Erythroblast (primary cell): ENCODE results near the gene TACC3.

ENCODE experiments used
- DNase-seq, 2 experiments: peaks; one replicate each; lab custom pipeline; 2025; lab: John Stamatoyannopoulos, UW
- GATA1 ChIP-seq: IDR thresholded peaks from 2 replicates; pipeline ENCODE4 v1.6.1; 2011; ENCODE audit warnings: low read depth, mild to moderate bottlenecking, control low read depth, low read length, moderate library complexity
- POLR2A ChIP-seq: IDR thresholded peaks from 2 replicates; pipeline ENCODE4 v1.6.1; 2011; ENCODE audit warnings: mild to moderate bottlenecking, low read length

Gene TACC3

DNA sequence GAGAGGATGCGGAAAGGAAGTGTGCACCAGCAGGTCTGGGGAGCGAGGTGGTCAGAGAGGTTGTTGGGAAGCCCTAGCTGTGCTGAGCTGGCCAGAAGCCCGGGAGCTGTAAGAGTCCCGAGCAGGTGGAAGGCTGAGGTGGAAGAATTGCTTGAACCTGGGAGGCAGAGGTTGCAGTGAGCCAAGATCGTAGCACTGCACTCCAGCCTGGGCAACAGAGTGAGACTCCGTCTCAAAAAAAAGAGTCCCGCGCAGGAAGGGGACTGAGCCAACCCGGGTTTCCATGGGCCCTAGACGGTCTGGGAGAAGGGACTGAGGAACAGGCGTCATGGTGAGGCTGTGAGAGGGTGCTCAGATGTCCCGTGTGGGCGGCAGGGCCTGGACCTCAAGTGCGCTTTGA lies 59.1 kb downstream of the TACC3 start:
- TF ChIP-seq POLR2A (no peak), GATA1 (no peak)
- no peak for DNase-seq

DNA sequence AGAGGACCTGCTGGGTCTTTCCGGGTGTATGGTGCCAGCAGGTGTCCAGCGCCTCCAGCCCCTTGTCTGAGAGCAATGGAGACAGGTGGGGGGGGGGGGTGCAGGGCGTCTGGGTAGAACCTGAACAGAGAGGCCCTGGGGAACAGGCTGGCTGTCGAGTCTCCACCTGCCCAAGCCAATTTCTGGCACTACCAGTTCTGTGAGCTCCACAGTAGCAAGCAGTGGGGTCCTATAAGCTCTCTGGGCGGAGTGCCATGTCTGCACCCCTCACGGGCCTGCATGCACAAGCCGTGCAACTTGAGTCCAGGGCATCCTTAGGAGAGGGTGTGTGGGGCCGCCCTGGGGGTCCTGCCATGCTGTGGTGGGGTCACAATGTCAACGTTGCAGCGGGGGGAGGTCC lies 61.7 kb downstream of the TACC3 start:
- no peak for DNase-seq
- TF ChIP-seq POLR2A (no peak), GATA1 (no peak)

DNA sequence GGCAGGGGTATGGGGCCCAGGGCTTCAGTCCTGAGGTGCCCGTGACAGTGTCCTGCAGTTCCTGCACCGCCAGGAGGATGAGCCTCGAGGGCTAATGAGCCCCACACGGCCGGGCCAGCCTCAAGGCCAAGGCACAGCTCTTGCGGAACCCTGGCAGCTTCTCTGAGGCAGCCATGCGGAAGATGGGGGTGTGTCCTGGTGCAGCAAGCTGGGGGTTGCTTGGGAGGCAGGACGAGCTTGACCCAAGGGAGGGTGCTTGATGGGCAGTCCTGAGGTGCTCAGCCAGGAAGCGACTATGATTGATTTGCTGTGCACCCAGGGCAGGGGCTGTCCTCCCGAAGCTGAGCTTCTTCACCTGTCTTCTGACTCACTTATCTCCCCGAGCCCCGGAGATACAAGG lies 62.6 kb downstream of the TACC3 start:
- TF ChIP-seq POLR2A (no peak), GATA1 (no peak)
- no peak for DNase-seq

DNA sequence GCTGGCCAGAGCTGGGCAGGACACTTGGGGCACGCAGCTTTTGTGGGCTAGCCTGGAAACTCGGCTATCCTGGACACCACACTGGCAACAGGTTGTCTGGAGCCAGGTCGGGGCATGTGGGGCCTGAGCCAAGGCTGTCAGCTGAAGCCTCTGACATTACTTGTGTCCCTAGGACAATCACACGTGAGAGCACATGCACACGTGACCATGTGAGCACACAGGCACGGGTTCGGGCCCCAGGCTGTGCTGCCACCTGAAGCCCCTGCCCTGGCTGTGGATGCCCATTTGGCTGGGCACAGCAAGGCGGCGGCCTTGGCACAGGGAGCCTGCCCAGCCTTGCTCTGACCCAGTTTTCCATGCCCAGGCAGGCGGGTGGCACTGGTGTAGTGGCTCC lies 63.1 kb downstream of the TACC3 start:
- DNase-seq: no peak
- TF ChIP-seq POLR2A (no peak), GATA1 (no peak)

DNA sequence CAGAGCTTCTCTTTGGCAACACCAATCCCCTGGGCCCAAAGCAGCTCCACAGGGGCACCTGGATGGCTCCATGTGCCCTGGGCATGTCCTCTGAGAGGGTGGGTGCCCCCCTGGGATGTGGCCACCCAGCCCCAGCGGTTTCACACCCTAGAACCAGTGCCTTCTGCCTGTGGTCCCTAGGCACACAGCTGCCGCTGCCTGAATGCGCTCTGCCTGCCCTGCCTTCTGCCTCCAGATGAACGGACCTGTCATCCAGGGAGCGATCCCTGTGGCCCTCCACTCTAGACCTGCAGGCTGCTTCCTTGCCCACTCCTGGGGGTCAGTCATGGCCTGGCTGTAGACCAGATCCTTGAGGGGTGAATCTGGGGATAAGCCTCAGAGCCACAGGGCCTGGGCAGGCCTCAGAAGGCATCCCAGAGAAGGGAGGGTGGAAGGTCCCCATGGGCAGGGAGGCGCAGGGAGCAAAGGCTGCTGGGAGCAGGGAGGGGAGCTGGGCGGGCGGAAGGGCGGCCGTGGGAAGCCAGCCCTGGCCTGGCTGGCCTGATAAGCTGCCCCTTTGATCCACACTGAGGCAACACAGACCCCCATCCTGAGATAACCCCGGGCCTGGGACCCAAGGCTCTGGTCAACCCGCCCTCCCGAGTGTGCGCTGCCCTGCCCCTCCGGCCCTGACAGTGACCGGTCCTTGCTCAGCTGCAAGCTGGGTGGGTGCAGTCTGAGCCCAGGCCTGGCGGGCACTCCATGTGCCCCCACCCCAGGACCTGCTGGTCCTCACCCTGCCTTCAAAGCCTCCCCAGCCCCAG lies 63.7 kb downstream of the TACC3 start:
- no peak for TF ChIP-seq GATA1
- TF ChIP-seq POLR2A: no peak
- peak; percentile 90 to 91 for DNase-seq

DNA sequence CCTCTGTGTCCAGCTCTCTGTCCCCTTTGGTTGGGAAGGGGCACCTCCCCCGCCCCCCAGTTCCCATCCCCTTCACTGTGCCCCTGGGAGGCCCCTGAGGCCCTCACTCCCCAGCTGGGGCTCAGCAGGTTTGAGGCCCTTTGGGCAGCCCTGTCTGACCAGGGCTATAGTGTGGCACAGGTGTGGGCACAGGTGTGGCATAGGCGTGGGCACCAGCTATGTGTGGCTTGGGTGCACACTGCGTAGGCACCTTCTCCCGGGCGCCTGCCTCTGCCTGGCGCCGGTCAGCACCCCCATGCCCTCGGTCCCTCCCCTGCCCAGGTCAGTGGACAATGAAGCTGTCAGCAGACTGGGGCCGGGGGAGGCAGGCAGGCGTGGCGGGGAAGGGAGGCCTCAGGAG lies 64.3 kb downstream of the TACC3 start:
- TF ChIP-seq GATA1 (no peak), POLR2A (no peak)
- no peak for DNase-seq

DNA sequence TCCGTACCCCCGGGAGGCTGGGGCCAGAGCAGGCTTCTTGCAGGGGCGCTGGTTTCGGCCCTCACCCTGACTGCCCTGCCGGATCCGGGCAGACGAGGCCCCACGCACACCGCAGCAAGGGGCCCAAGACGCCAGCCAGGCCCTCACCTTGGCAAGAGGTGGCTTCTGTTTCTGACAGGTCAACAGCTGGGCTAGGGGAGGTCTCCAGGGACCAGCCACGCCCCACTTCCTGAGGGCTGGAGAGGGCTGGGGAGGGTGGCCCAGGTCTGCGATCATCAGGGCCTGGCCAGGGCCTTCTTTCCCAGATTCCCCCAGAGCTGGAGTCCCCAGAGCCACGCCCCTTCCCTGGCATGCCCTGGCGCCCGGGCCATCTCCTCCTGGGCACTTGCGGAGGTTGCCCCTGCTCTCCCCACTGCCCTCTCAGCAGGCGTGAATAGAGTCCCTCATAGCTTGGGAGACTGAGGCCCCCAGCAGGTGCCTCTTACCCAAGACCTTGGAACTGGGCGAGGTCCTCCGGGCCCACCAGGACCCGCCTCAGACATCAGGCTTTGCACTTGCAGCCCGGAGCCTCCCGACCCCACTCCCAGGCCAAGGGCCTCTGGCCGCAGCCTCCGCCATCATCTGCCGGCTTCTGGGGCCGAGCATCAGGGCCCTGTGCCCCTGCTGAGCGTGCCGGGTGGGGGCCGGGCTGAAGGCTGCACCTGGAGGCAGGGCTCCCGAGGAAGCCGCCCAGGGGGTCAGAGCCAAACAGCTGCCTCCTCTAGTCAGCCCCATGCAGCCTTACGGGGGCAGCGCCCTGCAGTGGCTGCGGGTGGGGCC lies 65.4 kb downstream of the TACC3 start:
- DNase-seq: no peak
- TF ChIP-seq POLR2A (no peak), GATA1 (no peak)

DNA sequence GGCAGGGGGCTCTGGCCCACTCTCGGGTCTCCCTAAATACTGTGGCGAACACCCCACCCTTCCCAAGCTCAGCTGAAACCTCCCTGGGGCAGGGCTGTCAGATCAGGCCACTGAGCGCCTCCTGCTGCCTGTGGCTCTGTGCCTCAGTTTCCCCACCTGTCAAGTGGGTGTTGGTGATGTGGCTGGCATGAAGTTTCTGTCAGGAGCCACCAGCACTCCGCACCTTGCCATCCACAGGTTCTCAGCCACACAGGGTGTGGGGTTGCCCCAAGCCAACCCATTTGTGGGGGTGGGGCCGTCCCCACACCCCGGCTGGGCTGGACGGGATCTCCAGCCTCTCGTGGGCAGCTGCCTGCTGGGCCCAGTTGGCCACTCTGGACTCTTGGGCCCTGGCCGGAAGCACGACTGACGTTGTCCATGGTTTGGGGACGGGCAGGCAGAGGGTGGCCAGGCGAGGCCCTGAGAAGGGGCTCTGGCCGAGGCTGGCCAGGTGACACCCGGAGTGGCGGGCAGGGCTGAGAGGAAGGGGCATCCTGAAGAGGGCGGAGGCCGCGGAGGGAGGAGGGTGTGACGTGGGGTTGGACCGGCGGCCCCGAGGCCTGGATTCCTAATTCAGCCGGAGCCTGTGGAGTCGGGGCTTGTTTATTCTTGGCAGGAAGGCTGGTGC lies 66.2 kb downstream of the TACC3 start:
- TF ChIP-seq POLR2A (no peak), GATA1 (no peak)
- no peak for DNase-seq

DNA sequence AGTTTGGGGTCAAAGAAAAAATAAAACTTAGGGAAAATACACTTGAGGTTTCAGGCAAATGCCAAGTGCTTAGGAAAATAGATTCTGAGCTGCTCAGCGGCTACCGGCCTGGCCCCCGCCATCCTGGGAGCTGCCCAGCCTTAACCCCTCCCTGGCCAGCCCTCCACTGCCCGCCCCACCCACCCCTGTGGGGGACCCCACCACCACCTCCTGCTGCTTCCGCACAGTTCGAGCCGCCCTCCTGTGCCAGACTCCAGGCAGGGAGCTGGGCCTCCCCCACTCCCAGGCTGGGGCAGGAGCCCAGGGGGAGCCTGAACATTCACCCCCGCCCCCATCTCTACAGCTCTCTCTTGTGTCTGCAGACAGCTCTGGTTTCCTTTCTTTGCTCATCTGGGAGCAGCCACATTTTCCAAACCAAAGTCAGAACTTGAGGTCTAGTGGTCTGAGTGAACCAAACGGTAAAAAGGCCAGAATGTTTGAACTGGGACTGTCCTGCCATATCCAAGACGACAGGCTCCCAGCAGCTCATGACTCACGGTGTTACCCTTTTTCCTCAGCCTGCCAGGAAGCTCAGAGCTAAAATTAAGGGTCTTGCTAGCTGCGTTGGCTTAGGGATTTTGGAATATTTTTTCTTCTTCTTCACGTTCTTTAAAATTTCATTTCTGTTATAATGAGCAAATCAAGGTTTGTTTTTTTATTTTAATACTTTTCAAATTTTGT lies 67.1 kb downstream of the TACC3 start:
- DNase-seq: no peak

DNA sequence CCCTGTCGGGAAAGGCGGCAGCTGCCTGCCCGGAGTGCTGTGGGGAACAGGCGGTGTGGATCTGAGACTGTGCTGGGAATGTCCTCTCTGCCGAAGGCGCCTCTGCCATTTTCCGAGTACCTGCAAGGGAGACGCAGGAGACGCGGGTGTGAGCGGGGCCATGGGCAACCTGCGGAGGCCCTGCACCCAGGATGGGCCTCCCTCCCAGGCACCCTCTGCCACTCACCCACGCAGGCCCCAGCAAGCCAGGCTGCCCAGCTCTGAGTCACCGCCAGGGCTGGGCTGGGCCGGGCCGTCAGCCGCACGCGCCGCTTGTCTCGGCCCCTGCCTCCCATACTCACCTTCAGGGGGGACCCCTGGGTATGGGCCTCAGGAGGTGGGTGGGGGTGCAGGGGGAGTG lies 68.2 kb downstream of the TACC3 start:
- DNase-seq: no peak
- TF ChIP-seq POLR2A: no peak
- no peak for TF ChIP-seq GATA1

More for the DNA sequence above, 67.1 kb downstream of the TACC3 start:
- TF ChIP-seq GATA1 (no peak), POLR2A (no peak)

DNA sequence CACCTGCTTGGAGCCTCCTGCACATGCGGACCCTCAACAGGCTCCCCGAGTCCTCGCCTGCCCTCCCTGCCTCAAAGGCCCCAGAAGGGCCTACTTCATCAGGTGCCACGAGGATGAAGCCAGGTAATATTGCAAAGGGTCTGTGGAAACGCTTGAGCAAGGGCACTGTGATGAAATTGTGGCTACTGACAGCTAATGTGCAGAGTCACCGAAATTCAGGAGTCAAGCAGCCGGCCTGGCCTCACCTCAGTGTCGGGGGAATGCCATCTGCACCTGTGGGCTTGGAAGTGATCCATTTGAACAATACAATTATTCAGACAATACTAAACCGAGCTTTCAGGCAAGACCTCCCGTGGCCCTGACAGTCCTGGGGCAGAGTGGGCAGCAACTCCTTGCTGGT lies 68.7 kb downstream of the TACC3 start:
- TF ChIP-seq POLR2A (no peak), GATA1 (no peak)
- no peak for DNase-seq

DNA sequence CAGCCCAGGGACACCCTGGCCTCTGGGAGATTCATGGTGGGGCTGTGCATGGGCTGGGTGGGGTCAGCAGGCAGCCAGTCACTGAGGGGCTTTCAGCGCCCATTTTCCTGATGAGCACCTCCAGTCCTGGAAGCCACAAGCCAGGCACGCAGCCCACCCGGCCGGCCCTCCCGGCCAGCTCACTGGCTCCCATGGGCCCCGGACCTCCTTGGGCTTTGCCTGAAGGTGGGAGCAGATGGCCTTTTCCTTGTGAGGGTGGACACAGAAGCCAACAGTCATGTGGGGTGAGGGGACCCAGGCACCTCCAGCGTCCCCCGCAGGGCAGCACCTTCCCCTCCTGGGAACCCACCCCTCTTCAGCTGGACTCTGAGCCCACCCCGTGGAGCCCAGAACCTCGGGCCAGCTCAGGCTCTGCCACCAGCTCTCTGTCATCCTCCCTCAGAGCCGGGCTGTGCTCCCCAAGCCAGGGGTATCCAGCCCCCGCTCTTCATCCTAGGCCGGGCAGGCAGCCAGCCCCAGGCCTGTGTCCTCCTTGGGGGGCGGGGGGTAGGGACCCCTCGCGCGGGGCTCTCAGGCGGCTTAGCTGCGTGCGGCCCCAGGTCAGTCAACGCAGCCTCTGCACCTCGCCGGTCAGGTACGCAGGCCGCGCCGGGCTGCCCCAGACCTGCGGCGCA lies 71.0 kb downstream of the TACC3 start:
- no peak for DNase-seq

DNA sequence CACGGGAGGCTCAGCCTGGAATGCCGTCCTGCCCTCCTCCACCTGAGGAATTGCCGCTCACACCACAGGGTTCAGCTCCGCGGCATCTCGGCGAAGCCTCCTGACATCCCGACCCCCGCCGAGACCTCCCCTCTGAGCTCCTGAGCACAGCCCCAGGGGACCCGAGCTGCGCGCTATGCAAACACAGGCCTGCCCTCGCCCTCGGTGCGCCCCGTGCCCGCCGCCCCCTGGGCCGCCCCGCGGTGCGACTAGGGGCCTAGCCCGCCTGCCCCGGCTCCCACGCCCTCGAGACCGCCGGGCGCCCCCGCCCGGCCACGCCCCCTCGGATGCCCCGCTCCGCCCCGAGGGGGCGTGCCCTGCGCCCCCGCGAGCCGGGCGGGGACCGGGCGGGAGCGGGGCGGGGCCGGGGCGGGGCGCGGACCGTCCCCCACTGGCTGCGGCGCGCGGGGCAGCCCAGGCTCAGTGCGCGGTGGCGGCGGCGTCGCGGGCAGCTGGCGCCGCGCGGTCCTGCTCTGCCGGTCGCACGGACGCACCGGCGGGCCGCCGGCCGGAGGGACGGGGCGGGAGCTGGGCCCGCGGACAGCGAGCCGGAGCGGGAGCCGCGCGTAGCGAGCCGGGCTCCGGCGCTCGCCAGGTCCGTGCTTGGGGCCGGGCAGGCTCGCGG lies 71.6 kb downstream of the TACC3 start, which contains the start of gene FGFR3:
Gene FGFR3 (plus strand): TSS at position 462 of the 664 bp plus-strand sequence. CDS start 642 bp downstream, outside the sequence.
- TF ChIP-seq GATA1: no peak
- TF ChIP-seq POLR2A: no peak
- DNase-seq: peak; percentile 68 to 75

More for the DNA sequence above, 71.0 kb downstream of the TACC3 start:
- TF ChIP-seq POLR2A (no peak), GATA1 (no peak)

DNA sequence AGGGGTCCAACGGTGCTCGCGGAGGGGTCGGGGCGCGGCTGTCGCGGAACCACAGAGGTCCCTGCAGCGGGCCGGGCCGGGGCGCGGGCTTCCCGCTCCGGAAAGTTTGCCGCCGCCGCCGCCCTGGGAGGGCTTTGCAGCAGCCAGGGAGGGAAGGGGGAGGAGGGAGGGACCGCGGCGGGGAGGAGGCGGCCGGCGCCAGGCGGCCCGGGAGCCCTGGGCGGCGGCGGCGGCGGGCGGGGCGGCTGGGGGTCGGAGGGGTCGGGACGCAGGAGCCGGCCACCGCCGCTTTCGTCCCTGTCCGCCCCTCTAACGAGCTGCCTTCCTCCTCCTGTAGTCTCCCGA lies 72.1 kb downstream of the TACC3 start:
- peak; percentile 64 to 68 for DNase-seq
- TF ChIP-seq GATA1 (no peak), POLR2A (no peak)
